HG02759 (cell line): ENCODE measurements around the gene ITIH3.
A peak's percentile ranks its signal among the peaks of the same experiment; 100 is the strongest.
"Not testable (repeated sequence)": the region's sequence is repeated elsewhere in the genome, so short reads cannot be mapped to it uniquely, and the experiment has no call there.

Experiments used
- ATAC-seq: cut with Tn5 transposase; IDR thresholded peaks from one replicate; pipeline ENCODE4 v1.9.1; 2021; ENCODE audit warnings: mild to moderate bottlenecking, moderate library complexity; ENCODE audit not compliant: unreplicated experiment

ITIH3 gene, protein sequence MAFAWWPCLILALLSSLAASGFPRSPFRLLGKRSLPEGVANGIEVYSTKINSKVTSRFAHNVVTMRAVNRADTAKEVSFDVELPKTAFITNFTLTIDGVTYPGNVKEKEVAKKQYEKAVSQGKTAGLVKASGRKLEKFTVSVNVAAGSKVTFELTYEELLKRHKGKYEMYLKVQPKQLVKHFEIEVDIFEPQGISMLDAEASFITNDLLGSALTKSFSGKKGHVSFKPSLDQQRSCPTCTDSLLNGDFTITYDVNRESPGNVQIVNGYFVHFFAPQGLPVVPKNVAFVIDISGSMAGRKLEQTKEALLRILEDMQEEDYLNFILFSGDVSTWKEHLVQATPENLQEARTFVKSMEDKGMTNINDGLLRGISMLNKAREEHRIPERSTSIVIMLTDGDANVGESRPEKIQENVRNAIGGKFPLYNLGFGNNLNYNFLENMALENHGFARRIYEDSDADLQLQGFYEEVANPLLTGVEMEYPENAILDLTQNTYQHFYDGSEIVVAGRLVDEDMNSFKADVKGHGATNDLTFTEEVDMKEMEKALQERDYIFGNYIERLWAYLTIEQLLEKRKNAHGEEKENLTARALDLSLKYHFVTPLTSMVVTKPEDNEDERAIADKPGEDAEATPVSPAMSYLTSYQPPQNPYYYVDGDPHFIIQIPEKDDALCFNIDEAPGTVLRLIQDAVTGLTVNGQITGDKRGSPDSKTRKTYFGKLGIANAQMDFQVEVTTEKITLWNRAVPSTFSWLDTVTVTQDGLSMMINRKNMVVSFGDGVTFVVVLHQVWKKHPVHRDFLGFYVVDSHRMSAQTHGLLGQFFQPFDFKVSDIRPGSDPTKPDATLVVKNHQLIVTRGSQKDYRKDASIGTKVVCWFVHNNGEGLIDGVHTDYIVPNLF

DNA sequence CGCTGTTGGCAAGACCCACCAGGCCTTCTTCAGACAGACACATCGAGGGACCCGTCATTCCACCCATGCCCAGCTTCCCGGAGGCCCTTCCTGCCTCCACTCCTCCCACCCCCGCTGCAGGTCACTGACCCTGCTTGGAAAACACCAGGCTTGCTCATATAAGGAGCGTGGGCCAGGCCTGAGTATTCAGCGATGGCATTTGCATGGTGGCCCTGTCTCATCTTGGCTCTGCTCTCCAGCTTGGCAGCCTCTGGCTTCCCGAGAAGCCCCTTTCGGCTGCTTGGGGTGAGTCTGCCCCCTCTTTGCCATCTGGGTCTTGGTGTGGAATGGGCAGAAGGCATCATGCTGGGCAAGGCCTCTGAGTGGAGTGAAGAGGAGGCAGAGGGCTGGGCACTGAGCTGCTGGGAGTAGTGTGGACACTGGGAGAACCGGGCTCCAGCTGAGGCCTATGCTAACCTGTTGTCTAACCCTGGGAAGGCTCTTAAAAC is at the start of gene ITIH3:
Gene ITIH3, plus strand, starts transcription at position 185 of the 488 bp plus-strand sequence. Its CDS starts 8 bp downstream, at position 193.
- no peak for ATAC-seq

DNA sequence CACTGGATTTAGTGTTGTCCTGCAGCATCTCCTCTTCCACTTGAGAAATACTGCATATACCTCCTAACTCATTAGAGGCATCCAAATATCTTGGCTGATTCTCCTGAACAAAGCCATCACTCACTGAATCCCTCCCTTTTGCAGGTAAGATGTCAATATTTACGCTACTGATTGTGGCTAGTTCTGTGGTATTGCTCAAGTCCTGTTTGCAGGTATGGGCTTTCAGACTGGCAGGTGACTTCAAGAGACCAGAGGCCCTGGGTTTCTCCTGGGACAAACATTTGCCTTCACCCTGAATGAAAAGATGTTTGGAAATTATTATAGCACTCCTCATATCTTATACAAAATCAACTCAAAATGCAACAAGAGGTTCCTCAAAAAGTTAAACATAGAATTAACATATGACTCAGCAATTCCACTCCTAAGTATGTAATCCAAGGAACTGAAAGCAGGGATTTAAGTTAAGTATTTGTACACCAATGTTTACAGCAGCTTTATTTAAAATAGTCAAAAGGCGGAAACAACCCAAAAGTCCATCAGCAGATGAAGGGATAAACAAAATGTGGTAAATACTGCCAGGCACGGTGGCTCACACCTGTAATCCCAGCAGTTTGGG is 42.4 kb upstream of the ITIH3 start:
- no peak for ATAC-seq

DNA sequence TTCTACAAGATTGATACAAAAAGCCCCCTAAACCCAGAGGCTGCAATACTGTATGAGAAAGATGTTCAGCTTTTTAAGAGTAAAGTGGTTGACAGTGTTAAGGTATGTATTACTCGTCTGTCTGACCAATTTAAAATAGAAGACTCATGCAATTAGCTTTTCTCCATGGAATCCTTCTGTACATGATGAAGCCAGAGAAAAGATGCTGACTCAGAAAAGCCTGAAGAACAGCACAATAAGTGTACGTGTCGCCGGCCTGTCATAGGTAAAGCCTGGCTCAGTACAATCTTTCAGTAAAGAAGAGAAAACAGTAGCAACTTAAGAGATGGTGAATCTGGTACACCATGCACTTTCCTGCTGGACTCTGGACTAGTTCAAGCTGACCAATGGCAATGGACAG is 40.2 kb upstream of the ITIH3 start:
- no peak for ATAC-seq

- no peak for ATAC-seq
Measured at GRCh38 chr3:52756141-52756540, 38.5 kb upstream of the ITIH3 start.

DNA sequence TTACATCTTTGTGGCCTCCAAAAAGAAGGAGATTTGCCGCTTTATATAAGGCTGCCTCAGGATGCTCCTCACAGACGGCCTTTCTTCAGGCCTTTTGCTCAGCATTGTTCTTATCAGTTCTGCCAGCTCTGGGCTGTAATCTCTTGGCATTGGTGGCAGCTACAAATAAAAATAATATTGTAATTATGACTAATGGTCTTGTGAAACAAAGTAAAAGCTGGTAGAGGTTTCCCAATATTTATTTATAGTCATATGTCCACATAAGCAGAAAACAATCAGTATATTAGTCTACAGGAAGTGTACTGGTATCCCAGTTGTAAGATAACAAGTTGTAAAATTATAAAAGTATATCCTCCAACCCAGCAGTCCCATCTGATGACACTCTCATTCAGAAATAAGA is 31.1 kb upstream of the ITIH3 start:
- ATAC-seq: no peak

- no peak for ATAC-seq
Measured at GRCh38 chr3:52769786-52770455, 24.7 kb upstream of the ITIH3 start.

DNA sequence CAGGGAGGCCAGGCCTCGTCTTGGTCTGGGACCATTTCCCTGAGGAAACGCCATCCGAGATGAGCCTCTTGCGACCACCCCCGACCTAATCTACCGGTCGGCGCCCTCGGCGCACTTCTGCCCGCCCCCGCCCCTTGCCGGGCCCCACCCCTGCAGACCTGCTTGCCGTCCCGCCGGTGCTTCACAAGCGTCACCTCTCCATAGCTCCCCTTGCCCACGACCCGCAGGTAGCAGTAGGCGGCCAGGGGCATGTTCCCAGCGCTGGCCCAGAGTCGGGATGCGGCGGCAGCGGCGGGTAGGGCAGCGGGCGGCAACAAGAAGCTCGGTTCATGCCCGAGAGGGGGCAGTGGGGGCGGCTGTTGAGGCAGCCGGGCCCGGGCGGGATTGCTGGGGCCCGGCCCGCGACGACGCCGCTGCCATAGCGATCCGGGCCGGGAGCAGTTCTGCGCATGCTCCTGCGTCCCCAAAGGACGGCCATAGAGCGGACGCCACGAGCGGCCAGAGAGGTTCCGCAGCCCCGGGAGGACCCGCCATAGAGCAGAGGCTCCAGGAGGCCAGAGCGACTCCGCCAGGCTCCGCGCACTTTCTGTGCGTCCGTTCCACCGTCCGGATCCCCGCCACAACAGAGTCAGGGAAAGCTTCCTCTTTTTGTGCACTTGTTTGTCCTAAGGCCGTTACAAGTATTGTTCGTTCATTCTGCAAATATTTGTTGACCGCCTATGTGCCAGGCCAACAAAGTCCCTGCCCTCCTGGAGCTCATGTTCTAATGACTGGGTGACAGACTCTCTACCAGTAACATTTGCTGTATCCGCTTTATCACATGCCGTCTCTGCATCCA is 23.9 kb upstream of the ITIH3 start, which contains the start of gene NEK4:
Gene NEK4, minus strand, starts transcription at position 445 of the 838 bp plus-strand sequence. Its CDS starts 194 bp downstream, at position 251.
- ATAC-seq: peak; percentile 97

- no peak for ATAC-seq
Measured at GRCh38 chr3:52771334-52771681, 23.3 kb upstream of the ITIH3 start.

DNA sequence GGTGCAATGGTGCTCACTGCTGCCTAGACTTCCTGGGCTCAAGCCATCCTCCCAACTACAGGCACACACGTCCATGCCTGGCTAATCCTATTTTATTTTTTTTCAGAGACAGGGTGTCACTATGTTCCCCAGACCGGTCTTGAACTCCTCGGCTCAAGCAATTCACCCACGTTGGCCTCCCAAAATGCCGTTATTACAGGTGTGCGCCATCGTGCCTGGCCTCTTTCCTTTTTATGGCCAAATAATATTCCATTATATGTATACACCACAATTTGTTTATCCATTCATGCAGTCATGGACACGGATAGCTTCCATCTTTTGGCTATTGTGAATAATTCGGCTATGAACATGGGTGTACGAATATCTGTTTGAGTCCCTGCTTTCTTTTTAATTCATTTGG is 22.9 kb upstream of the ITIH3 start:
- no peak for ATAC-seq

DNA sequence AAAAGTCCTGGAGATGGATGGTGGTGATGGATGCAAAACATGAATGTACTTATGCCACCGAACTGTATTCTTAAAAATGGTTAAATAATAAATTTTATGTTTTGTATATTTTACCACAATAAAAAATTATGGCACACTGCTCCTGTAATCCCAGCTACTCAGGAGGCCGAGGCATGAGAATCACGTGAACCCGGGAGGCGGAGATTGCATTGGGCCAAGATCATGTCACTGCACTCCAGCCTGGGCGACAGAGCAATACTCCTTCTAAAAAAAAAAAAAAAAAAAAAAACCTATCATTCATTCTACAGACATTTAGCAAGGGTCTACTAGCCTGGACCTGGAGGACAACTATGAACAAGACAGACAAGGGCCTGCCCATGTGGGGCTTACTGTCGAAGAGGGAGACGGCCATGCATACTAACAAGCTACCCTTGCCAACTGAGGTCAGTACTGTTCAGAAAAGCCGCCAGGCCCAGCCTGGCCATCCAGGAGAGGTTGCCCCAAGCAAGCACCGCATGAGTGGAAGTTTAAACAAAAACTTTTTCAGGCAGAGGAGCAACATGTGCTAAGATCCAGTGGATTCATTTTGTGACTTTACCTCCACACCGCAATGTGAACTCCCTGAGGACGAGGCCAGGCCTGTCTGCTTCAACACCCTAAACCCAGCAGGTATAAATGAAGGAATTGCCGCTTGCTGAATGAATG is 21.1 kb upstream of the ITIH3 start:
- ATAC-seq: no peak

- ATAC-seq: no peak
Measured at GRCh38 chr3:52774066-52774713, 20.4 kb upstream of the ITIH3 start.

- no peak for ATAC-seq
Measured at GRCh38 chr3:52774901-52775864, 19.4 kb upstream of the ITIH3 start.

GRCh38 chr3:52775877-52776276 is 18.7 kb upstream of the ITIH3 start:
- no peak for ATAC-seq

DNA sequence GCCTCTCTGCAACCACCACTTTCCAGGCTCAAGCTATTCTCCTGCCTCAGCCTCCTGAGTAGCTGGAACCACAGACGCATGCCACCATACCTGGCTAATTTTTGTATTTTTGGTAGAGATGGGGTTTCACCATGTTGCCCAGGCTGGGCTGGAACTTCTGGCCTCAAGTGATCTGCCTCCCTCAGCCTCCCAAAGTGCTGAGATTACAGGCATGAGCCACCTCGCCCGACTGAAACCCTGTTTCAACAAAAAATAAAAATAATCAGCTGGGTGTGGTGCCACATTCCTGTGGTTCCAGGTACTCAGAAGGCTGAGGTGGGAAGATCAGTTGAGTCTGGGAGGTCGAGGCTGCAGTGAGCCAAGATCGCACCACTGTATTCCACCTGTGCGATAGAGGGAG is 18.1 kb upstream of the ITIH3 start:
- not testable (repeated sequence) for ATAC-seq

GRCh38 chr3:52777127-52777958 is 17.3 kb upstream of the ITIH3 start, which contains the start of gene ITIH1:
Gene ITIH1 (plus strand): TSS chr3:52777599. CDS start chr3:52777616, 17 bp downstream.
- ATAC-seq: no peak

DNA sequence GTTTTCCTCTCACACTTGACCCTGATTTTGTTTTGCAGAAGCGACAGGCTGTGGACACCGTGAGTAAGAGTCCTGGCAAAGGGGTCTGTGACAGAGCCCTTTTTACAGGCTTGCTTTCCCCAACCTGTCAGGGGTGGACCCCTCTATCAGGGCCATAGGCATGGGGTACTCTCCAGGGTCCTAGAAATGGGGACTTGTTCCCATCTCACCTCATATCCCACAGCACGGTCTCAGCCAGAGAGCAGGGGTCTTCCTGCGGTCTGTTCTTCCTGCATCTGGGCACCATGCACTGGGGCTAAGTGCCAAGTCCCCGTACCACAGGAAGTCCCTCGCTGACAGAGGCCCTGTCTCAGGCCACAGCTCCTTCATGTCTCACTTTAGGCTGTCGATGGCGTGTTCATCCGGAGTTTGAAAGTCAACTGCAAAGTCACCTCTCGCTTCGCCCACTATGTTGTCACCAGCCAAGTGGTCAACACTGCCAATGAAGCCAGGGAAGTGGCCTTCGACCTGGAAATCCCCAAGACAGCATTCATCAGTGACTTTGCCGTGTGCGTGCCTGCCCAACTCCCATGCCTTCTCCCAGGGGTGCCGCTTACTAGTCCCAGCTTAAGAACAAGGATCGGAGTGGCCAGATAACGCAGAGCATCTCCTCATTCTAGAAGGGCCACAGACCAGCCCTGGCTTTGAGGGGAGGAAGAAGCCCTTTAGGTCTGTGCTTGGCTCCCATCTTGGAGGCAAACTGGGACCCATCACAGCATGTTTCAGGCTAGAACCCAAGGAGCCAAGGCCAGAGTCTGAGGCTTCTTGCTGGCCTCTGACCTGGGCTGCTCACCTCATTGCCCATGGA is 16.4 kb upstream of the ITIH3 start:
- no peak for ATAC-seq
